Measurements from ENCODE around the gene HAUS3. TPM values are rescaled to one million over a fixed set of nuclear protein-coding genes. Genes with fewer than 3 reads are reported as not detected.

HAUS3 gene
- total RNA-seq, 4 donors from 2014 or later = 7.4 to 29.9 (median 14.2) TPM

DNA sequence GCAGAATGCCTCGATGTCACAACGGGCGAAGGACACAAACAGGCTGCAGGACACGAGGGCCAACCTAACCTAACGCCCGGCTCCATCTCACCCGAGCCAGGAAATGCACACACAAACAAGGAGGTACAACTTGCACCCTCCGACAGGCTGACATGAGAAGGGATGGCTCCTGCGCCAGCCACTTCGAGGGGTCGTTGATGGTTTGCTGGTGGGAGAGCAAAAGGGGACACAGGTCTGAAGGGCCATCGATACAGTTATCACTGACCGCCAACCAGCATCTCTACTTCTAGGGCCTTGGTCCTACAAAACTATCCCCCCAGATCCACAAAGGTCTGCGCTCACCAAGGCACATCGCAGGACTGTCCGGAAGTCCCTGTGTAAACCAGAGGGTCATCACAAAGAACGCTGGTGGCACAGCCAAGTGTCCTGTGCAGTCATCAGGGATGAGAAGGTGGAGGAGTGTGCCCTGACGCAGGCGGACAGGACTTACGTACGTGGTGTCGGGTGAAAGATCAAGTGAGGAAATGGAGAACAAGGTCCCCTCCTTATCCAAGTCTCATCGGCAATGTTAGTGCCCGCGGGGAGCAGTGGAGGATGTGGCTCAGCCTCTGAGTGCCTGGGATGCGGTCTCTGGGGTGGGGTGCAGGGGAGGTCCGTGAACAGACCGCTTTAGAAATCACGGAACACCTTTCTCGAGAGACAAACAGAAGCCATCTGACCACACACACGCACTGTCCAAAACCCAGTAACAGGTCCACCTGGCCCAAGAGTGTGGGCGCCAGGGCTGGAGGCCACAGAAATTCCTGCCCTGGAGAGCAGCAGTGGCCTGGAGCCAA, 13.0 kb upstream of the HAUS3 start:
- no peaks in the 10 kb centered on the region for H3K36me3 ChIP-seq
- peak overlapping the region; percentile 89 to 93 for H3K27ac ChIP-seq
- no peak overlapping the region for H3K4me3 ChIP-seq
- no peaks in the 10 kb centered on the region for H3K9me3 ChIP-seq
- TF ChIP-seq, protein P1, sequence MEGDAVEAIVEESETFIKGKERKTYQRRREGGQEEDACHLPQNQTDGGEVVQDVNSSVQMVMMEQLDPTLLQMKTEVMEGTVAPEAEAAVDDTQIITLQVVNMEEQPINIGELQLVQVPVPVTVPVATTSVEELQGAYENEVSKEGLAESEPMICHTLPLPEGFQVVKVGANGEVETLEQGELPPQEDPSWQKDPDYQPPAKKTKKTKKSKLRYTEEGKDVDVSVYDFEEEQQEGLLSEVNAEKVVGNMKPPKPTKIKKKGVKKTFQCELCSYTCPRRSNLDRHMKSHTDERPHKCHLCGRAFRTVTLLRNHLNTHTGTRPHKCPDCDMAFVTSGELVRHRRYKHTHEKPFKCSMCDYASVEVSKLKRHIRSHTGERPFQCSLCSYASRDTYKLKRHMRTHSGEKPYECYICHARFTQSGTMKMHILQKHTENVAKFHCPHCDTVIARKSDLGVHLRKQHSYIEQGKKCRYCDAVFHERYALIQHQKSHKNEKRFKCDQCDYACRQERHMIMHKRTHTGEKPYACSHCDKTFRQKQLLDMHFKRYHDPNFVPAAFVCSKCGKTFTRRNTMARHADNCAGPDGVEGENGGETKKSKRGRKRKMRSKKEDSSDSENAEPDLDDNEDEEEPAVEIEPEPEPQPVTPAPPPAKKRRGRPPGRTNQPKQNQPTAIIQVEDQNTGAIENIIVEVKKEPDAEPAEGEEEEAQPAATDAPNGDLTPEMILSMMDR (IDR thresholded peaks at IDR 0.05) = no peak
- no peak for TF ChIP-seq POLR2A (IDR thresholded peaks at IDR 0.05)
- no peaks in the 10 kb centered on the region for H3K27me3 ChIP-seq
- peak in 1 of 2 donors; percentile 13 for DNase-seq
- intact Hi-C loops (cut with DNase I; ENCODE audit: low total_unique reads) = no loop called here
- H3K4me1 ChIP-seq = peaks cover 9 to 47% of the 10 kb centered on the region in 2 donors

DNA sequence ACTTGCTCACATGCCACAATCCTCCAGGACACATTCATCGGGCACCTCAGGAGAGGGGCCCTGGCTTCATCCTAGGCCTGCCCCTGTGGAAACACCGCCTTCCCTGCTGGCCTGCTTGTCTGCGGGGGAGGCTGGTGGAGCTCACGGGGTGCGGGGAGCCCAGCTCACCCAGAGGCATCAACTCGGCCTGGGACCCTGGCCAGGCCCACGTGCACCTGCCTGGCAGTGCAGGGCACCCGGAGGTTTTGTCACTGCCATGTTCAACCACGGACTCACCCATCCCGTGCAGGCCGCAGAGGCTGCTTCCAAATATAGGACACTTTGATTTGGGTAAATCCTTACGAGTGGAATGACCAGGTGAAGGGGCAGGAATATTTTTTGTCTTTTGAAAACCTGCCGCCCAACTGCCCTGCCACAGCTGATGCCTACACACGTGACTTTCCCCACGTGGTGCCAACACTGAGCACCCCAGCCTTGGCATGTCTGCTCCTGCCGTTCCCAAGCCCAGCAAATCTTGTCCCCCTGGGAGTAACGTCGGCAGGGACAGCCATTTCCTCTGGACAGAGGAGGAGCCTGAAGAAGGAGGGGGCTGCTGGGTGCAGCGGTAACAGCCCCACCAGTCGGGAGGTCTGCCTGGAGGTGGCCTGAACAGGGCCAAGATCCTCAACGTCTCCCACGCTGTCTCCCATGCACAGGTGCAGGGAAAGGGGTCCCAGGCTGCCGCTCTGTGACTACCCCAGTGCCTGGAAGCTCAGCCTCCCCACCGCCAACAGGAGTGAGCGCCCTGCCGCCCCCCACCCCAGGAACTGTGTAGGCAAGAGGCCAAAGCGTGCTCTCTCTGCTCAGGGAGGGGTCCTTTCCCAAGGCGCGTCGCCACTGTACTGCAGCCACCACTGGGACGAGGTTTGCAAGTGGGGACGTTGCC, 11.5 kb upstream of the HAUS3 start:
- DNase-seq = peak in 1 of 2 donors; percentile 17
- Histone ChIP-seq H3K36me3 (no peaks in the 10 kb centered on the region), H3K4me1 (peaks cover 9 to 37% of the 10 kb centered on the region in 2 donors), H3K27ac (no peak overlapping the region), H3K9me3 (no peaks in the 10 kb centered on the region), H3K27me3 (no peaks in the 10 kb centered on the region), H3K4me3 (no peak overlapping the region)
- TF ChIP-seq, protein P1 (IDR thresholded peaks at IDR 0.05) = no peak
- TF ChIP-seq POLR2A (IDR thresholded peaks at IDR 0.05) = no peak
- intact Hi-C loops (cut with DNase I; ENCODE audit: low total_unique reads) = no loop called here

DNA sequence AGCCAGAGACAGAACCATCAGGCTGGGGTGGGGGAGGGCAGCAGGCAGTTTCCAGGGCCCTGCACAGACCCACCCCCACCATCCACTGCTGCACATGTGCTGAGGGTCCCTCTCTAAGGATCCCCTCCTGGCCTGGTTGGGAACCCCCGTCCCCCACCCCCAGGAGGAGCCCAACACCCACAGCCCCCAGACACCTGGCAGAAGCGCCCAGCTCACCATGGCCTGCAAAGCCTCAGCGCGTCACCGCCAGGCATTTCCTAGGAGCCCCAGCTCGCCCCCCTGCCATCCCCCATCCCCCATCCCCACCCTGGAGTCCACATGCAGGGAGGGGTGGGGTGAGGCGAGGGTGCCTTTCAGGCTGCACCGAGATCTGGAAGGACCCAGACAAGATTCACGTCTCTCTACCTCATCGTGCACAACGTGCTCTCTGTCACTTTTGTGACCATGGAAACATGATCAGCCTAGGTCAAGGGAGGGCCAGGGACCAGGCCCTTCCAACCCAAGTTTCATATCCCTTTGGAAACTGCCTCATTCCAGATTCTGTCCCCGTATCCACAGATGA, 10.7 kb upstream of the HAUS3 start:
- Histone ChIP-seq H3K9me3 (no peaks in the 10 kb centered on the region), H3K27me3 (no peaks in the 10 kb centered on the region), H3K4me1 (peaks cover 9 to 29% of the 10 kb centered on the region in 2 donors), H3K36me3 (no peaks in the 10 kb centered on the region), H3K4me3 (no peak overlapping the region), H3K27ac (no peak overlapping the region)
- intact Hi-C loops (cut with DNase I; ENCODE audit: low total_unique reads) = no loop called here
- DNase-seq = no peak
- TF ChIP-seq, protein P1 (IDR thresholded peaks at IDR 0.05) = no peak
- TF ChIP-seq POLR2A (IDR thresholded peaks at IDR 0.05) = no peak

DNA sequence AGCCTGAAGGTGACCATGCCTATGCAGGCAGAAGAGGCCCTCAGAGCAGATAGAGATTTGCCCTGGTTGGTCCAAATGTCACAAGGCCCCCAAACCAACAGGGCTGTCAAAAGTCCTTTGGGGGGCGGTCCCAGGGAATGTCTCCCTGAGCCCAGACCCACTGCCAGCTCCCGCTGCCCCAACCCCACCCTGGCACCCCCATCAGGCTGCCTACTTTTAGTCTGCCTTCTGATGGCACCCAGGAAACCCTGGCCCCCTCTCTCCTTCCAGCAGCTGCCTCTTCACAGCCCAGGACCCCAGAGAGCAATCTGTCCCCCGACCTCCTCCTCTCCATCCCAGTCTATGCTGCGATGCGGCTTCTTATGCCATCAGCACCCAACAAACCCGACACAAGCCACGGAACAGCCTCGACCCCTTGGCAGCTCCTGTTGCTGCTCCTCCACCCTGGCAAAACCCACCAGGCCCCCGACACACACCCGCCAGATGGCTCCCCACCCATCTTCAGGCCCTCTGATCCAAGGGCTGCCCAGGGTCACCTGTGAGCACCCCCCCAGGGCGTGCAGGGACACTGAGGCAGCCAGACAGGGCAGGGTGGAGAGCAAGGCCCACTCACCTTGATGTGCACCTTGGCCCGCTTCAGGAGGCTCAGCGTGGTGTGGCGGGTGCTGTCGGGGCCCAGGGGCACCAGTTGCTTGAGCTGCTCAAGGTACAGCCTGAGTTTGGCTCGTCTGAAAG, 10.0 kb upstream of the HAUS3 start:
- intact Hi-C loops (cut with DNase I; ENCODE audit: low total_unique reads) = no loop called here
- H3K27ac ChIP-seq = no peak overlapping the region
- TF ChIP-seq POLR2A (IDR thresholded peaks at IDR 0.05) = no peak
- TF ChIP-seq, protein P1 (IDR thresholded peaks at IDR 0.05) = no peak
- no peaks in the 10 kb centered on the region for H3K9me3 ChIP-seq
- H3K4me1 ChIP-seq = peaks cover 9 to 22% of the 10 kb centered on the region in 2 donors
- H3K4me3 ChIP-seq = no peak overlapping the region
- no peaks in the 10 kb centered on the region for H3K36me3 ChIP-seq
- no peak for DNase-seq
- H3K27me3 ChIP-seq = no peaks in the 10 kb centered on the region

Data from uterus (tissue), 4 donors.